Middle frontal gyrus (tissue), 1 donor: Measurements from ENCODE around the gene NUDT7.

Source experiments
- DNase-seq: peaks from one replicate; pipeline ENCODE4 v3.0.0-alpha.2; 2015; ENCODE audit warnings: low spot score; ENCODE audit errors: extremely low spot score

The NUDT7 gene

DNA sequence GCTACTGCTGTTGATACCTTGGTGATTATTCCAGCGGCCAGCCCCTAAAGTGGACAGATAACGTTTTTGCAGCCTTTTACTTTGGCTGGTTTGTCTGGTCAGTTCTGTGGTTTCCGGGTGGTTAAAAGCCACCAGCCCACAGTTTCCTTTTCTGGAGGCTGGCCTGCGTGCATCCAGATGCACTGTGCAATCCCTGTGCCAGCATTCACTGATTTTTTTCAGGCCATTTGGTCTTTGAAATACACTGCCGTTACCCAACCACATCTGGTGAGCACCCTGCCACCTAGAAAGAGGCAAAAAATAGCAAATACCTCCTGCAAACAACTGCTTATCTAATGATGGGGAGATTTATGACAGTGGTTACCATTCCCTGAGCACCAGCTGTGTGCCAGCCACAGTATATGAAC lies 797 bp downstream of the NUDT7 start:
- no peak for DNase-seq

DNA sequence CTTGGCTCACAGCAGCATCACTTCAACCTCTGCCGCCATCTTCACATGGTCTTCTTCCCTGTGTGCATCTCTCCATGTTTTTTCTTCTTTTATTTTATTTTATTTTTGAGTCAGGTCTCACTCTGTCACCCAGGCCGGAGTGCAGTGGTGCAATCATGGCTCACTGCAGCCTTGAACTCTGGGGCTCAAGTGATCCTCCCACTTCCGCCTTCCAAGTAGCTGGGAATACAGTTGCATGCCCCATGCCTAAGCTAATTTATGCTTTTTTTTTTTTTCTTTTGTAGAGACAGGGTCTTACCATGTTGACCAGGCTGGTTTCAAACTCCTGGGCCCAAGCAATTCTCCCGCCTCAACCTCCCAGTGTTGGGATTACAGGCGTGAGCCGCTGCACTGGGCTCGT lies 1.9 kb downstream of the NUDT7 start:
- no peak for DNase-seq

DNA sequence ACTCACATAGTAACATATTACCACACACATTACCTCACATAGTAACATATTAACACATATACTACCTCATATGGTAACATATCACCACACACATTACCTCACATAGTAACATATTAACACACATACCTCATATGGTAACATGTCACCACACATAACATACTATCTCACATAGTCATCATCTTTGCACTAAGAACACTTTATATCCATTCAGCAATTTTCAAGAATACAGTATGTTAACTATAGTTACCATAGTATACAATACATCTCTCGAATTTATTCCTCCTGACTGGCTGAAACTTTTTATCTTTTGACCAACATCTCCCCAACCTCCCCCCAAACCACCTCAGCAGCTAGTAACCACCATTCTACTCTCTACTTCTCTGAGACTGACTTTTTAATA lies 7.6 kb downstream of the NUDT7 start:
- DNase-seq = no peak

DNA sequence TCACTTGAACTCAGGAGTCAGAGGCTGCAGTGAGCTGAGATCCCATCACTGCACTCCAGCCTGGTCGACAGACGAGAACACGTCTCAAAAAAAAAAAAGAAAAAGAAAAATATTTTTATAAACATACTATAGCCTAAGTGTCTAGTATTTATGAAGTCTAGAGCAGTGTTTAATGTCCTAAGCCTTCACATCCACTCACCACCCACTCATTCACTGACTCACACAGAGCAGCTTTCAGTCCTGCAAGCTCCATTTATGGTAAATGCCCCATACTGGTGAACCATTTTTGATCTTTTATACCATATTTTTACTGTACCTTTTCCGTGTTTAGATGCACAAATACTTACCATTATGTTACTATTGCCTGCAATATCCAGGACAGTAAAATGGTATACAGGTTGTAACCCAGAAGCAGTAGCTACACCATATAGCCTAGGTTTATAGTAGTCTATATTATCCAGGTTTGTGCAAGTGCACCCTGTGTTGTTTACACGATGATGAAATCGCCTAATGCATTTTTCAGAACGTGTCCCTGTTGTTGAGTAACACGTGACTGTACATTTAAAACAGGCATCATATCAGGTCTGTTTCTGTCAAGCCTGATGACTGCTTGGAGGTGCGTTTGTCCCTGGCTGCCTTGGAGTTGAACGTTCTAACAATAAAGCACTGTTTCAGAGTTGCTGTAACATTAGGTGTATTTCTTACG lies 10.1 kb downstream of the NUDT7 start:
- DNase-seq = no peak

DNA sequence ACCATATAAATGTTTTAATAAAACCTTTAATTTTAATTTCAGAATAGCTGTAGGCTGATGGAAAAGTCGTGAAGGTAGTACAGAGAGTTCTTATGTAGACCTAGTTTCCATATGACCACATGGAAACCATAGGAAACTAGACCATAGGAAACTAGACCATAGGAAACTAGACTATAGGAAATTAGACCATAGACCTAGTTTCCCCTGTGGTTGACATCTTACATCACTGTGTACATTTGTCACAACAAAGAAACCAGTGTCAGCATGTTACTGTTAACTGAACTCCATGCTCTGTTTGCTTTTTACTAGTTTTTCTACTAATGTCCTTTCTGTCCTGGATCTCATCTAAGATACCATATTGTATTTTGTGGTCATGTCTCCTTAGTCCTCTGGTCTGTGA lies 14.6 kb downstream of the NUDT7 start:
- DNase-seq = no peak

DNA sequence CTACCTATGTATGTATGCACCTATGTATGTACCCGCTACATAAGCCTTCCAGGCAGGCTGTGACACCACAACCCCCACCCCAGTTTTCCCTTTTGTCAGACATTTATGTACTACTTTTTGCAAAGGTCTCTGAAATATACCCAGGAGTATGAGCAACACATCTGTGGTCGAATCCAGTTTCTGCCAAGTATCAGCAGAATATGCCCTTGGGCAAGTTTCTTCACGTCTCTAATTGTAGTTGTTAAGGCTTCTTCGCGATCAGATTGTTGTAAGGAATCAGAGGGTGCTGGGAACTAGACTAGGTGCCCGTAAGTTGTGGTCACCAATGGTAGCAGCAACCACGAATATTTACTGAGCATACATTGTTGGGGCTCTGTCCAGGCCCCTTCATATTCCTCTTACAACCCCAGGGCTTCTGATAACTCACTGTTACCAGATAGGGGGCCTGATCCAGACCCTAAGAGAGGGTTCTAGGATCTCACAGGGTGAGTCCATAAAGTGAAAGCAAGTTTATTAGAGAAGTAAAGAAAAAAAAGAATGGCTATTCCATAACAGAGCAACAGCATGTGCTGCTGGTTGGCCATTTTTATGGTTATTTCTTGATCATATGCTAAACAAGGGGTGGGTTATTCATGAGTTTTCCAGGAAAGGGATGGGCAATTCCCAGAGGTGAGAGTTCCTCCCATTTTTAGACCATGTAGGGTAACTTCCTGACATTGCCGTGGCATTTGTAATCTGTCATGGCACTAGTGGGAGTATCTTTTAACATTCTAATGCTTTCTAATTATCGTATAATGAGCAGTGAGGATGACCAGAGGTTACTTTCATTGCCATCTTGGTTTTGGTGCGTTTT lies 16.6 kb downstream of the NUDT7 start:
- no peak for DNase-seq

DNA sequence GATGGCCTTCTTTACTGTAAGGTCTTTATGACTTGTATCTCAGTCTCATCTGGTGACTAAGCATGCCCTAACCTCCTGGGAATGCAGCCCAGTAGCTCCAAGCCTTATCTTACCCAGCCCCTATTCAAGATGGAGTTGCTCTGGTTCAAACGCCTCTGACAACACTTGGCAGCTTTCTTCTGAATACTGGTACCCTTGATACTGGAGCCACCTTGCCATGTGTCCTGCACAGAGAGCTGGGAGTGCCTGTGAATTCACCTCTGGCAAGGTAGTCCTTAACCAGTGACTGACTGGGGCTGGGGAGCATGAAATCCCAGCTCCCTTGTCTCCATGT lies 17.2 kb downstream of the NUDT7 start:
- DNase-seq = no peak

DNA sequence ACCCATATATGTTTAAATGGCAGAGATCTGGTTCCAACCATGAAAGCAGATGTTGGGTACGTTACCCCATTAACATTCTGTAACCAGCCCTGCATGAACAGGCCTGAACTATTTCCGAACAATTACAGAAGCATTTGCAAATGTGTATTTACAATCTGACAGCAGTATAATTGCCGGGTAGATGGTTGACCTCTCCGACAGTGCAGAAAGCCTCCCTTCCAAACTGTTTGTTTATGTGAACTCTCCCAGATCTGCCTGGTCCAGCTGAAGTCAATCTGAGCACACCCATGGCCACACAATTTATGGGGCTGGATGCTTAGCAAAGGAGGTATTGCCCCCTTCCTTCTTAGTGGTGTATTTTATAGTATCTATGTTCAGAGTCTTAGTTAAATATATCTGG lies 21.8 kb downstream of the NUDT7 start:
- DNase-seq = no peak

DNA sequence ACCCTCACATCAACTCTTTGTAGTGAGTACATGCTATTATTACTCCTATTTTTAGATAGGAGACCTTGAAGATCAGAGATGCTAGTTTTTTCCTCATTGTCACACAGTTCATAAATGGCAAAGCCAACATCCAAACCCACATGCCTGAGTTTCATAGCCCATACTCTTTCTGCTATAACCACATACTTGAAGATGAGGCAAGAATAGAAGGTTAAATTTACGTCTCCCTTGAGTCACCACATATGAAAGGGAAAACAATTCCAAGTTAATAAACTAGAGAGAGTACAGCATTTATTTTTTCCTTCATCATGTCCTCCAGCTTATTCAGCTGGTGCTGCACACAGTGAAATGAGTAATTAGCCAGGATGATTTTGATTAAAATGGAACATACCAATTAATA lies 23.7 kb downstream of the NUDT7 start:
- DNase-seq = no peak

DNA sequence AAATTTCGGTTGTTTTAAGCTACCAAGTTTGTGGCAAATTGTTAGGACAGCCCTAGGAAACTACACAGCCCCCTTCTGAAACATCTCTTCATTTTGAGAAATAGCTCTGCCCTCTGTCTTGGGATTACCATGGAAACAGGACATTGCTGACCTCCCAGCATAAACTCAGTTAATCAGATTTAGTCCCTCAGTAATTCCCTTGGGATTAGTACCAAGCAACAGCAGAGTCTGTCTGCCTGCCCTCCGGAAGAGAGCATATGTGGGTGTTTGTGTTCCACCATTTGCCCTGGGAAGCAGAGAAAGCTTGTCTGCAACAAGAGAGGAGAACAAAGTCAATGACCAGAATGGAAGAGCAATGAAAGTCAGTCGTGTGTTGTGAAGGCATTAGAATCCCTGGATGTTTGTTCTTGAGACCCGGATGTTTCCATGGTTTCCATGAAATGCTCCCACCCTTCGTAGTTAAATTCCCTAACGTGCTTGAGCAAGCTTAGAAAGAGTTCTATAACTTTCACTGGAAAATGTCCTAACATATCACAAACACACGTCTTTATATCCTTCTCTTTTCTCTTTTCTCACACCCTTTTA lies 26.2 kb downstream of the NUDT7 start:
- no peak for DNase-seq

DNA sequence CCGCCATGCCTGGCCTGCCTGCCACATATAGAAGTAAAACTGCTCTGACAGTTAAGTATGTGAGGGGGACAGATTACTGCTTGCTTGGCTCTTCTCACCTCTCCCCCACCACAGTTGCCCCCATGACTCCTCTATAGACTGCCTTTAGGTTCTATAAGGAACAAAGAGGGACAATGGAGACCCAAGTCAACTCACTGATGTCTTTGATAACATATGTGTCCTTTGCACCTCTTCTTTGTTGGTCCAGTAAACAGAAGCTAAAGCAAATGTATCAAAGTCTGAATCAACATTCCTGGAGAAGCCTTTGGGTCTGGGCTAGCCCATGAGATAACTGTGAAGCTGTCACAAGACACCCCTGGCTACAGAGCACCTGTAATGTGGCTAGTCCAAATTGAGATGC lies 27.1 kb downstream of the NUDT7 start:
- DNase-seq = no peak

DNA sequence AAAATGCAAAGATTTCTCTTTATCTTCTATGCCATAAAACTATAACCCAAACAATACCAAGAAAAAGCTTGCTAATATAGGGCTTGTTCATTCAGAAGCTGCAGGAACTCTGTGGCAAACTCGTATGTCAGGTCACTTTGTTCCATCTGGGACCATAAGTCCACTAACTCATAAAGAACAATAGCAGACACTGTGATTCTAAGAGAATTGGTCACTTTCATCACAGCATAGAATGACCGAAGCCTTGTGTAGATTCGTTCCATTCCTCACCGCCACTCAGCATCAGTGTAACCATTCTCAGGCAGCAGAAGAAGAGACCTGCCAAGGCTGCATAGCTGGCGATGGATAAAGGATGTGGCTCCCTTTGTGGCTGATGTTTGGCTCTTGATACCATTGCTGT lies 35.7 kb downstream of the NUDT7 start:
- DNase-seq = no peak

DNA sequence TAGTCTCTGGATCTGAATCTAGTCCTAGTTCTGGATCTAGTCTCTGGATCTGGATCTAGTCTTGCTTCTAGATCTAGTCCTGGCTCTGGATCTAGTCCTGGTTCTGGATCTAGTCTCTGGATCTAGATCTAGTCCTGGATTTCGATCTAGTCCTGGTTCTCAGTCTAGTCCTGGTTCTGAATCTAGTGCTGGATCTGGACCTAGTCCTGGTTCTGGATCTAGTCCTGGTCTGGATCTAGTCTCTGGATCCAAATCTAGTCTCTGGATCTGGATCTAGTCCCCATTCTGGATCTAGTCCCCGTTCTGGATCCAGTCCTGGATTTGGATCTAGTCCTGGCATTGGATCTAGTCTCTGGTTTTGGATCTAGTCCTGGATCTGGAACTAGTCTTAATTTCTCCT lies 36.2 kb downstream of the NUDT7 start:
- DNase-seq = no peak

DNA sequence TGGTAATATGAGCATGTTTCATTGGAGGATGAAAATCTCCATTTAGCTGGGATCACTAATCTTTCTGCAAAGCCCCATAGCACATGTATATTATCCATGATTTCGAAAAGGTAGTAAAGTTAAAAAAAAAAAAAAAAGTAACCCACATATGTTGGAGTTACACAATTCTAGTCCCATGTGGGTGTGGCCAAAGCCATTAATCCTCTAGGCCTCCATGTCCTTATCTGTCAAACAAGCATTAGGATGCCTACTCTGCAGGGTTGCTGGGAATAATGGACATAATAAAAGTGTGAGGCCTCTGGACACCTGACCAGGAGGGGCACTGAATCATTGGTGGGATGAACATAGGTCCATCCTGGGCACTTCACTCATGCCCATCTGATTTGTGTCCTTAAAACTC lies 36.9 kb downstream of the NUDT7 start:
- no peak for DNase-seq

DNA sequence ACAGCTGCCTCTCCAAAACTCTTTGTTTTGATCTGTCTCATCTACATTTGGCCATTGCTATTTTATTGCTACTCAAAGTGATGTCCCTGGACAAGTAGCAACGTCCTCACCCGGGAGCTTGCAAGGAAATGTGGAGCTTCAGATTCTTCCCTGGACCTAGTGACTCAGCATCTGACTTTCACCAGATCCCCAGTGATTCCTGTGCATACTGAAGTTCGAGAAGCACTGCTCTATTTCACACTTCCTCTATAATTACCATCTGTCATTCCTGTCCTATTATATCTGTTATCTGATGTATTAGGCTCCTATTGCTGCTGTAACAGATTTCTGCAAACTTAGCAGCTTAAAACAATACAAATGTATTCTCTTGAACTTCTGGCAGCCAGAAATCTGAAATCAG lies 37.5 kb downstream of the NUDT7 start:
- no peak for DNase-seq

DNA sequence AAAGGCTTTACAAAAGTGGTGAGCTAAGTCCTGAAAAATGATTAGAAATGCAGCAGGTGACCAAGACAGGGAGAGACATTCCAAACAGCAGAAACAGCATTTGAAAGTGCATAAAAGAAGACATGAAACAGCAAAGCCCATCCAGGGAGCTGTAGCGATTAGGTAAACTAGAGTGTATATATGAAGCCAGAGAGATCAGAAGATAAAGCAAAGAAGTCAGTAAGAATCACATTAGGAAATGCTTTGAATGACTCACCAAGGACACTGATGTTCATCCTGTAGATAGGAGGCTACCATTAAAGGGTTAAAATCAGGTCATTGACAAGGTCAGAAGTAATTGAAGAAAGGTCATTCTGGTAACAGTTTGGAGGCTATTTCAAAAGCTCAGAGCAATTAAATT lies 38.5 kb downstream of the NUDT7 start:
- no peak for DNase-seq

DNA sequence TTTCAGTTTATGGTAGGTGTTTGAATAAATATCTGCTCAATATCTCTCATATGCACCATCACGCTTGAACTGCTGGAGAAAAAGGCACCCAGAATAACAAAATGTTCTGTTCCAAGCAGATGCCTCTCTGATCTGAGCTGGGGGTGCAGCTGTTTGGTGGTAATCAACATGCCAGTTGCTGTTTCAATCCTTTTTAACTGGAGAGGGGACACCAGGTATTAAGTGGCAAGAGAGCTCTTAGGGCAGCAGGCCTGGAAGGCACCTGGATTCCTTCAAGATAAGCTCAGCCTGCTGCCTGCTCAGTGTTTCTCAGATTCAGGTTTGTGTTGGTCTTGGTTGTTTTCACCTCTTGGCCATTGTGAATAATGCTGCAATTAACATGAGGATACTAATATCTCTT lies 38.9 kb downstream of the NUDT7 start:
- DNase-seq = no peak

DNA sequence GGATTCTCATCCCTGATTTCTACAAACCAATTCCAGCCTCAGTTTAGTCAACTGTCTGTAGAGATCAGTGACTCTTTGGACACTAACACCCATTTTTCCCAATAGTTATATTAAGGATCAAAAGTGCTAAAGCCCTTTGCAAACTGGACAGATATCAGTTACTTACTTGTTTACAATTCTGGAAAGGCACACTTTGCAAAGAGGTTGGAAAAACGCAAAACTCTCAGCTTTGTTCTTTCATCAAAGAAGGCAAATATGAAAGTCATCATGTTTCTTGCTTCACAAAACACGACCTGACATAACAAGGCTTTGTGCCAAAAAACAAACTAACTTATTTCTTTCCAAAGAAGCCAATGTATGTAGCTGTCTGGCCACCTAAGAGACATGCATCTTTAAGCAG lies 39.9 kb downstream of the NUDT7 start:
- no peak for DNase-seq

DNA sequence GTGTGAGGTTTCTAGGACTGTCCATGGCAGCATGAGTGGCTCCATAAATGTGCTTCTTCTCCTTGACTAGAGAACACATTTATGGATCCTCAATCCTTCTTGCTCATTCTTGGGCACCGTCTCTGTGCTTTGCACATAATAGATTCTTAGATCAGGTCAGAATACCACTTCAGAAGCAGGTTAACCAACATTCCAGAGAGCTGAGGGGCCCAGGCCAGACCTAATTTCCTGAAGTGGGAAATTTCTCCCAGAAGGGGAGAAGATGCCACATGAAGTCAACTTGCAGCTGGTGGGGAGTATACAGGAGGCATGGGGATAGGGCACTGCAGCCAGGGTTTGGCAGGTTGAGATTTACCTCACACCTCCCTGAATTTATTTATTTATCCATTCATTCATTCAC lies 41.7 kb downstream of the NUDT7 start:
- DNase-seq = no peak

DNA sequence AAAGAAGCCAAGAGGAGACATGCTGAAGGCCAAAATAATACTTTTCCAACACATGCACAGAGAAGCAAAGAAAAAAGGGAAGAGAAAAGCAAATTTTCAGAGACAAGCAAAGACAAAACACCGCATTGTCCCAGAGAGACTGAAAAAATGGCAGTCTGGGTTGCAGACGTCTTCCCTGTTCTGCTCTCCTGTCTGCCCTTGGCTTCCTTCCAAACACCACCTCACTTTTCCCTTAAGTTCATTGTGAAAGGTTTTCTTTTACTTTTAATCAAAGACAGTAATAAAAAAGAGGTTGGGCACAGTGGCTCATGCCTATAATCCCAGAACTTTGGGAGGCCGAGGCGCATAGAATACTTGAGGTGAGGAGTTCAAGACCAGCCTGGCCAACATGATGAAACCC lies 44.9 kb downstream of the NUDT7 start:
- no peak for DNase-seq

DNA sequence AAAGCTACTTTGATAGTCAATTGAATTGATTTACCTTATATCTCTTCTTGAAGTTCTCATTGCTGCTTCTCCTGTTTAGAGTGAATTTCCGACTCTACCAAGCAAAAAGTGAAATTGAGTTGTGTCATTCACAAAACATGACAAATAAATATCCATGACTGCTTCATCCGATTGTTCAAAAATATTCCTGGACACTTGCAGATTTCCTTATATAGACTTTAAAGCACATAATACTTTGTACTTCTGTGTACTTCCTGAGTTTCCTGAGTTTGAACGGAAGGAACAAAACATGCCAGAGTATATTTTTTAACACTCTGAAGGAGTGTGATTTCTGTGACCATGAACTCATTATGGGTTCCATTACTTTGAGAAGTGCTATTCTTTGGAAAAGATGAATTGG lies 45.5 kb downstream of the NUDT7 start:
- DNase-seq = no peak

DNA sequence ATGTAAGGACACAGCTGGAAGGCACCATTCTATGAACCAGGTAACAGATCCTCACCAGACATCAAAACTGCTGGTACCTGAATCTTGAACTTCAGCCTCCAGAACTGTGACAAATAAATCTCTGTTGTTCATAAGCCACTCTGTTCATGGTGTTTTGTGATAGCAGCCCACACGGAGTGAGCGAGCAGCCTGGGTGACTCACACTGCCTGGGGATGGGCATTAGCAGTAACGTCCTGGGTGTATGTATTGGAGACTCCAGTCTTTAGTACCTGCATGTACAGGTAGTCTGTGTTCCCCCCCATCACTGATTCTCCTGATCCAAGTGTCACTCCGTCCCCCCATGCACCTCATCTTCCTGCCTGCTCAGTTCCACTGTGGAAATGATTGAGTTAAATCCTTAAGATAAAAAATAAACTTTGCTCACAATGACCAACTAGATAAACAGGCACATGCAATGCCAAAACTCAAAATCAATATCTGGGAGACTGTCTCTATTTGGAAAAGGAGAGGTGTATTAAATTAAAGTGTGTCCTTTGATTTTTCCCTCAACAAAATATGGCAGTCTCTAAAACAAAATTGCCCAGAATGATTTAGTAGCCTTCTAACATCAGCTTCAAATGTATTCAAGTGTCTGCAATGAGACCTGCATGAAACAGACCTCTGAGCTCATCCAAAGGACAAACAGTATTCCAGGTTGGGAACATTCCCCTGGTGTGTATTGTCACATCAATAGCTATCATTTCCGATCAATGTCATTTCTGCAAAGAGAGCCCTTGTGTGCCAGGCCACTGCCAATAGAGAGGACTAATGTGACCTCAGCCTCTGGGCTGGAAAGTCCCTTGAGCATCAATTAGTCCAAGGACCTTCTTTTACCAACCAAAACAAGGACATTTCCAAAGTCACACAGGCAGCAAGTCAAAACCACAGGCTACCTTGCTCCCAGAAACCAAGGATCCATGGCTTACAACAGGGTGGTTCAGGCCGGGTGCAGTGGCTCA lies 53.9 kb downstream of the NUDT7 start:
- no peak for DNase-seq
